Tibial artery (tissue), 4 donors: Measurements from ENCODE around the gene MYO5A.
A peak's percentile ranks its signal among the peaks of the same experiment; 100 is the strongest.

Experiments used
- DNase-seq, 2 donors: peaks; one replicate each; pipeline ENCODE4 v3.0.0-alpha.2; 2019
- H3K27ac ChIP-seq, 2 donors: fragments of 200-600 bp; sonication (generic) in 1 of 2; 1 replicate in 1 of 2; 2 replicates in 1 of 2; pipeline ENCODE4 v1.5.1; 2018 to 2019; ENCODE audit warnings: mild to moderate bottlenecking in 1 of 2
- H3K27me3 ChIP-seq, 2 donors: fragments of 200-600 bp; sonication (generic) in 1 of 2; one replicate each; pipeline versions ENCODE4 v1.5.1 to v1.6.0; 2016 to 2019
- H3K36me3 ChIP-seq, 3 donors: fragments of 200-600 bp; sonication (generic) in 2 of 3; one replicate each; pipeline ENCODE4 v1.5.1; 2016 to 2019; ENCODE audit warnings: mild to moderate bottlenecking in 2 of 3
- H3K4me1 ChIP-seq, 4 donors: fragments of 200-600 bp; sonication (generic) in 2 of 4; 1 replicate in 3 of 4; 2 replicates in 1 of 4; pipeline ENCODE4 v1.5.1; 2016 to 2019
- H3K4me3 ChIP-seq, 2 donors: fragments of 200-600 bp; sonication (generic) in 1 of 2; 1 replicate in 1 of 2; 2 replicates in 1 of 2; pipeline ENCODE4 v1.5.1; 2018 to 2019; ENCODE audit warnings: mild to moderate bottlenecking in 2 of 2
- H3K9me3 ChIP-seq, 3 donors: fragments of 200-600 bp; sonication (generic) in 1 of 3; one replicate each; pipeline ENCODE4 v1.5.1; 2016 to 2019
- CTCF ChIP-seq, 2 experiments: fragments of 200-600 bp in 1 of 2; fragments of 450-650 bp in 1 of 2; IDR thresholded peaks; one replicate each; pipeline ENCODE4 v1.5.1; 2017 to 2019; ENCODE audit warnings: antibody characterized with exemption in 2 of 2, mild to moderate bottlenecking in 1 of 2, moderate library complexity in 1 of 2
- intact Hi-C: fragments of 100-400 bp; cut with DNase I; formaldehyde crosslinking; loops from one replicate; pipeline ENCODE4 v1.15.0; 2023; ENCODE audit warnings: low total_unique reads

The MYO5A gene

DNA sequence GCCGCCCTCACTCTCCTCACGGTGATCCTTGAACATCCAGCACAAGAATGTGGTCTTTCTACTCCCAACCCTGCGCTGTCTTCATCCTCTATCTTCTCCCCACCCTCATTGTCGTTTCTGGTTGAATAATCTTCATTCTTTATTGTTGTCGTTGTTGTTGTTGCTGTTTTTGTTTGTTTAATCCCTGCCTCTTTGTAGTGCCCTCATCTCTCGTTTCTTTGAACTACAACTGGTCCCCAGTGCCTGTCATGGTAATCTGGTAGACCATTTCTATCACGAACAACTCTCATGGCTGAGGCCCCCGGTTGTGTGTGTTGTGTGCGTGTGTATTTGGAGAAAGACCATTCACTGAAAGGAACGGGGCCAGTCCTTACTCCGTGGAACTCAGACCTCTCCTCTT, 1.3 kb upstream of the MYO5A start:
- Histone ChIP-seq H3K4me3 (peak overlapping the region; percentile 71 to 87), H3K27me3 (peaks cover 0 to under 1% of the 10 kb centered on the region in 2 donors), H3K9me3 (no peaks in the 10 kb centered on the region), H3K36me3 (no peaks in the 10 kb centered on the region), H3K27ac (peak overlapping the region in 1 of 2 donors; percentile 83), H3K4me1 (peaks cover 0 to 22% (median 13%) of the 10 kb centered on the region in 4 donors)
- no peak for TF ChIP-seq CTCF (IDR thresholded peaks at IDR 0.05)
- intact Hi-C loops: loop anchor here (2.0 kb wide), 1 partner anchor 39 kb away; the partner anchor contains the start of gene ARPP19
- DNase-seq: no peak

DNA sequence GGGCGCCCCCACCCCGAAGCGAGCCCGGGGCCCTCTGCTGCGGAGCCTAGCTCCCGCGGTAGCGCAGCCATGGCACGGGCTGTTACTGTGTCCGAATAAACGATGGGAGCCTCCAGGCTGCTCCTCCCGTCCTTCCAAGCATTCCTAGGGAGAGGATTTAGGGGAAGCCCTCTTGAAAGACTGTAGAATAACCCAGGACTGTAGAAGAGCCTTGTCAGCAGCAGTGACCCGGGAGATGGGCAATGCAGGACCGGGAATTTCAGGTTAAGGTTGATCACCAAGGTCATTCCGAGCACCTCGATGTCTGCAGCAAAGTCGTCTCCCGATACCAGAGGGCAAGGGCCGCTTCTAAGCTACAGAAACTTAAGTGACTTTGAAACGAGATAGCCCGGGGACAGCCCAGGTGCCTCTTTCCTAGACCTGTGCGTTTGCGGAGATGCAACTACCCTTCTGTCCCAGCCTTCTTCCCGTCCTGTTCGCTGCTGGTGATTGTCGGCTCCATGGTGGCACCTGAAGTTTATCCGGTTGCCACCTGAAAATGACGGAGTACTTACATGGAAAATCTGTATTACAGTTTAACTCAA, 753 bp upstream of the MYO5A start:
- Histone ChIP-seq H3K27ac (peak overlapping the region; percentile 83 to 85), H3K4me3 (peak overlapping the region; percentile 71 to 87), H3K4me1 (peaks cover 0 to 22% (median 13%) of the 10 kb centered on the region in 4 donors), H3K27me3 (no peaks in the 10 kb centered on the region), H3K36me3 (no peaks in the 10 kb centered on the region), H3K9me3 (no peaks in the 10 kb centered on the region)
- DNase-seq: no peak
- TF ChIP-seq CTCF (IDR thresholded peaks at IDR 0.05): no peak
- intact Hi-C loops: loop anchor here (2.0 kb wide), 1 partner anchor 39 kb away; the partner anchor contains the start of gene ARPP19

GRCh38 chr15:52527911-52528563, 643 bp downstream of the MYO5A start:
- TF ChIP-seq CTCF (IDR thresholded peaks at IDR 0.05): no peak
- Histone ChIP-seq H3K36me3 (no peaks in the 10 kb centered on the region), H3K27ac (peak overlapping the region; percentile 83 to 85), H3K4me3 (peak overlapping the region; percentile 71 to 87), H3K9me3 (no peaks in the 10 kb centered on the region), H3K27me3 (no peaks in the 10 kb centered on the region), H3K4me1 (peaks cover 0 to 22% (median 13%) of the 10 kb centered on the region in 4 donors)
- intact Hi-C loops: loop anchor here (2.0 kb wide), 1 partner anchor 41 kb away; the partner anchor contains the start of gene ARPP19
- DNase-seq: peak; percentile 22 to 68

DNA sequence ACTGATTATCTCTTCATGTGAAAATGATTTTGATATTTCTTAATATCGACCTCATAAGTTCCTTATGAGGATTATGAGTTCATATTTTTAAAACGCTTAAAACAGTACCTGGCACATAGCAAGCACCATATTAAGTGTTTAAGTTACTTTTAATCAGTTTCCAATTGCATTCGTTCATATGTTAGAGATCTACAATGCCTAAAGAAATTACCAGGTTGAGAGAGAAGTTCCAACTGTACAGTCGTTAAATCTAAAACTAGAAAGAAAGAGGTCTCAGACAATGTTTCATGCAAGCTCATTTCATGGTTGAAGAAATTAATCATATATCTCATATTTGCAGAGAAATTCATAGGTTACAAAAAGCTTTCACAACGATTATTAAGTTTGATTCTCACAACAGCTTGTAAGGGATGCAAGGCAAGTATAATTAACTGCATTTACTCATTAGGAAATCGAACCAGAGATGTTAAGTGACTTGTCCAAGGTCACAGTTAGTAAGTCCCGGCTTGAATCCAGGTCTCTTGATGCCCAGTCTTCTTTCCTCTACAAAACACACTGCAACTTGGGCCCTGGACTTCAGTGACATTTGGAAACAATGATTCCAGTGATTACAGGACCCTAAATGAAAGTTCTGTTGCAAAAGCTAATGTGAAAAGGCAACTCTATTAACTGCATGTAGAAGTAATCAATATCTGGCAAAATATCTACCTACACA, 1.3 kb downstream of the MYO5A start:
- no peak for TF ChIP-seq CTCF (IDR thresholded peaks at IDR 0.05)
- Histone ChIP-seq H3K4me1 (peaks cover 0 to 22% (median 13%) of the 10 kb centered on the region in 4 donors), H3K4me3 (peak overlapping the region; percentile 71 to 87), H3K36me3 (no peaks in the 10 kb centered on the region), H3K27ac (peak overlapping the region in 1 of 2 donors; percentile 83), H3K27me3 (no peaks in the 10 kb centered on the region), H3K9me3 (no peaks in the 10 kb centered on the region)
- intact Hi-C loops: no loop called here
- no peak for DNase-seq

DNA sequence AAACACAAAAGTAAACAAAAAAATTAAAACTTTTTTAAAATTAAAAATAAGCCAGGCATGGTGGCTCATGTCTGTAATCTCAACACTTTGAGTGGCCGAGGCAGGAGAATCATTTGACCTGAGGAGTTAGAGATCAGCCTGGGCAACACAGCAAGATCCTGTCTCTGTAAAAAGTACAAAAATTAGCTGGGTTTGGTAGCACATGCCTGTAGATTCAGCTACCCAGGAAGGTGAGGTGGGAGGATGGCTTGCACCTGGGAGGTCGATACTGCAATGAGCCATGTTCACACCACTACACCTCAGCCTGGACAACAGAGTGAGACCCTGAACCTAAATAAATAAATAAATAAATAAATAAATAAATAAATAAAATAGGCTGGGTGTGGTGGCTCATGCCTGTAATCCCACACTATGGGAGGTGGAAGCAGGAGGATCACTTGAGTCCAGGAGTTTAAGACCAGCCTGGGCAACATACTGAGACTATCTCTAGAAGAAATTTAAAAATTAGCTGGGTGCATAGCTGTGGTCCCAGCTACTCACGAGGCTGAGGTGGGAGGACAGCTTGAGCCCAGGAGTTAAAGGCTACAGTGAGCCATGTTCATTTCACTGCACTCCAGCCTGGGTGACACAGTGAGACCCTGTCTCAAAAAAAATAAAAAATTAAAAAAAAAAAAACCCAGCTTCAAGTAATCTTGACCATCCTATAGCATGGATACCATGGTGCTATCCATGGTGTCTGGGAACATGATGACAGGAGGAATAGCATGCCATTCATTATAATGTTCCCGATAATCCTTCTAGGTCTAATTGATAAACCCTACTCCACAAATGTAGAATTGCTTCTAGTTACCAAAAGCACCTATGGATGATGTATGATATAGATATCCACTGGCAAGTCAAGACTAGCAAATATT, 4.2 kb downstream of the MYO5A start:
- TF ChIP-seq CTCF (IDR thresholded peaks at IDR 0.05): no peak
- intact Hi-C loops: no loop called here
- peaks cover 0 to 15% (median 6%) of the 10 kb centered on the region in 4 donors for H3K4me1 ChIP-seq
- no peak overlapping the region for H3K27ac ChIP-seq
- H3K9me3 ChIP-seq: no peaks in the 10 kb centered on the region
- no peak overlapping the region for H3K4me3 ChIP-seq
- H3K36me3 ChIP-seq: no peaks in the 10 kb centered on the region
- DNase-seq: no peak
- no peaks in the 10 kb centered on the region for H3K27me3 ChIP-seq
